Measurements from ENCODE around the gene KRTAP10-12.

- TF ChIP-seq, protein P1, sequence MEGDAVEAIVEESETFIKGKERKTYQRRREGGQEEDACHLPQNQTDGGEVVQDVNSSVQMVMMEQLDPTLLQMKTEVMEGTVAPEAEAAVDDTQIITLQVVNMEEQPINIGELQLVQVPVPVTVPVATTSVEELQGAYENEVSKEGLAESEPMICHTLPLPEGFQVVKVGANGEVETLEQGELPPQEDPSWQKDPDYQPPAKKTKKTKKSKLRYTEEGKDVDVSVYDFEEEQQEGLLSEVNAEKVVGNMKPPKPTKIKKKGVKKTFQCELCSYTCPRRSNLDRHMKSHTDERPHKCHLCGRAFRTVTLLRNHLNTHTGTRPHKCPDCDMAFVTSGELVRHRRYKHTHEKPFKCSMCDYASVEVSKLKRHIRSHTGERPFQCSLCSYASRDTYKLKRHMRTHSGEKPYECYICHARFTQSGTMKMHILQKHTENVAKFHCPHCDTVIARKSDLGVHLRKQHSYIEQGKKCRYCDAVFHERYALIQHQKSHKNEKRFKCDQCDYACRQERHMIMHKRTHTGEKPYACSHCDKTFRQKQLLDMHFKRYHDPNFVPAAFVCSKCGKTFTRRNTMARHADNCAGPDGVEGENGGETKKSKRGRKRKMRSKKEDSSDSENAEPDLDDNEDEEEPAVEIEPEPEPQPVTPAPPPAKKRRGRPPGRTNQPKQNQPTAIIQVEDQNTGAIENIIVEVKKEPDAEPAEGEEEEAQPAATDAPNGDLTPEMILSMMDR (IDR thresholded peaks at IDR 0.05) = no peak
- no peak for TF ChIP-seq POLR2A (IDR thresholded peaks at IDR 0.05)
These were observed 26.1 kb upstream of the KRTAP10-12 start for GRCh38 chr21:44670642-44671432.

Data from tibial nerve (tissue), 3 donors.